ENCODE results near the gene DENND1B. TPM values are rescaled to one million over a fixed set of nuclear protein-coding genes. Genes with fewer than 3 reads are reported as not detected.

The DENND1B gene
- total RNA-seq, 1 experiment from 2014 or later = 6.3 TPM

DNA sequence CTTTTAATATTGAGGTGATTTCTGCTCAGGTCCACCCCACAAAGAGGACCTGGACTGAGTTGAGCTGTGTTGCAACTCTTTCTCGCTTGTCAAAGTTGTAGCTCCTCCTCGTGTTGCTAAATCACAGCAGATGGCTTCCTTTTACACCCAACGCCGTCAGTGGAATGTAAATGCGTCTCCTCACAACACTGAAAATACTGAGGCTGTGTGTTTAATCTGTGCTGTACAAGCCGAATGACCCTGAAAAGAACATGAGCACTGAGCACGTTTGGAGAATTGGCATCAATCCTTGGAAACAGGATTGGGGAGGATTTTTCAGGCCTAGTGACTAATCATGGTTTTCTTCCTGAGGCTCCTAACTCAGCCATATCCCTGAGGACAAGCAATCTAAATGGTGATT lies 311.2 kb downstream of the DENND1B start:
- Mint-ChIP-seq H3K9me3 (no peaks in the 10 kb centered on the region), H3K4me3 (no peak overlapping the region), H3K36me3 (ENCODE audit: insufficient read depth in 1 of 3, low read depth in 3 of 3) (no peaks in the 10 kb centered on the region), H3K27me3 (ENCODE audit: low read depth) (no peaks in the 10 kb centered on the region), H3K27ac (peak overlapping the region in 1 of 3 experiments; percentile 9; a peak in 2 of 7 replicates), H3K4me1 (peaks cover 18 to 19% of the 10 kb centered on the region in 2 experiments)
- no peak overlapping the region for H2BK20ac ChIP-seq (ENCODE audit: low read depth, low read length, poor library complexity, severe bottlenecking)
- H3K18ac ChIP-seq (ENCODE audit: insufficient read length, low read depth, low read length) = no peak overlapping the region
- no peak overlapping the region for H2AK5ac ChIP-seq (ENCODE audit: insufficient read length, low read length)
- no peak overlapping the region for H3T11ph ChIP-seq (ENCODE audit: low read length)
- WGBS (ENCODE audit: extremely low coverage, insufficient read length, low lambda C conversion rate) = no CpG with 5 or more reads among the region's 7 CpGs
- no peak for DNase-seq
- no peaks in the 10 kb centered on the region for H3K79me2 ChIP-seq (ENCODE audit: insufficient read depth, low read length)
- H2BK120ac ChIP-seq (ENCODE audit: low read depth, low read length, poor library complexity, severe bottlenecking) = no peak overlapping the region
- TF ChIP-seq CTCF (conservative IDR thresholded peaks at IDR 0.05) = no peak
- no peaks in the 10 kb centered on the region for H4K20me1 ChIP-seq (ENCODE audit: control insufficient read depth, insufficient read depth, insufficient read length)
- H4K91ac ChIP-seq (ENCODE audit: insufficient read length, low read depth, low read length) = no peak overlapping the region
- no peak overlapping the region for H4K8ac ChIP-seq (replicated peaks; ENCODE audit: insufficient read length, low read depth, low read length)
- no peaks in the 10 kb centered on the region for H3K27me3 ChIP-seq (ENCODE audit: insufficient read depth, low read length)
- no peak overlapping the region for H2AFZ ChIP-seq (ENCODE audit: low read length)
- H3K79me1 ChIP-seq (ENCODE audit: insufficient read depth, low read depth, low read length, poor library complexity, severe bottlenecking) = no peaks in the 10 kb centered on the region
- H2BK5ac ChIP-seq (ENCODE audit: insufficient read length, low read length) = no peak overlapping the region
- no peak overlapping the region for H3K4ac ChIP-seq (ENCODE audit: low read depth, low read length)
- no peak overlapping the region for H3K23ac ChIP-seq (ENCODE audit: insufficient read length, low read depth, low read length)
- H3K4me1 ChIP-seq (ENCODE audit: insufficient read depth, low read length) = peaks cover 5% of the 10 kb centered on the region; the same call in 1 of the 2 replicates
- no peaks in the 10 kb centered on the region for H3K23me2 ChIP-seq (ENCODE audit: insufficient read length, low read depth, low read length, poor library complexity, severe bottlenecking)
- no peak overlapping the region for H3K27ac ChIP-seq (ENCODE audit: insufficient read length, low read depth, low read length)
- H2BK12ac ChIP-seq (ENCODE audit: insufficient read length, low read depth, low read length) = no peak overlapping the region
- H3K9me3 ChIP-seq (ENCODE audit: control insufficient read depth, low read depth, low read length) = no peaks in the 10 kb centered on the region
- H4K5ac ChIP-seq (ENCODE audit: insufficient read length, low read depth, low read length) = no peak overlapping the region
- H3K4me2 ChIP-seq (ENCODE audit: insufficient read depth, insufficient read length, low read length) = no peak overlapping the region
- no peak overlapping the region for H3K14ac ChIP-seq (ENCODE audit: insufficient read depth, low read length)
- no peak overlapping the region for H3K56ac ChIP-seq (ENCODE audit: insufficient read length, low read depth, low read length)
- no peak overlapping the region for H3K9ac ChIP-seq (ENCODE audit: extremely low read depth, insufficient read length, low read length)
- H2BK15ac ChIP-seq (ENCODE audit: low read depth, low read length) = no peak overlapping the region
